DMS114 treated with DMSO at 0.1 percent for 48 hours (cell line): ENCODE results near the gene CNTFR.

Experiments
- DNase-seq: peaks from one replicate; lab custom pipeline; 2025; ENCODE audit not compliant: unreplicated experiment; lab: John Stamatoyannopoulos, UW

The CNTFR gene

DNA sequence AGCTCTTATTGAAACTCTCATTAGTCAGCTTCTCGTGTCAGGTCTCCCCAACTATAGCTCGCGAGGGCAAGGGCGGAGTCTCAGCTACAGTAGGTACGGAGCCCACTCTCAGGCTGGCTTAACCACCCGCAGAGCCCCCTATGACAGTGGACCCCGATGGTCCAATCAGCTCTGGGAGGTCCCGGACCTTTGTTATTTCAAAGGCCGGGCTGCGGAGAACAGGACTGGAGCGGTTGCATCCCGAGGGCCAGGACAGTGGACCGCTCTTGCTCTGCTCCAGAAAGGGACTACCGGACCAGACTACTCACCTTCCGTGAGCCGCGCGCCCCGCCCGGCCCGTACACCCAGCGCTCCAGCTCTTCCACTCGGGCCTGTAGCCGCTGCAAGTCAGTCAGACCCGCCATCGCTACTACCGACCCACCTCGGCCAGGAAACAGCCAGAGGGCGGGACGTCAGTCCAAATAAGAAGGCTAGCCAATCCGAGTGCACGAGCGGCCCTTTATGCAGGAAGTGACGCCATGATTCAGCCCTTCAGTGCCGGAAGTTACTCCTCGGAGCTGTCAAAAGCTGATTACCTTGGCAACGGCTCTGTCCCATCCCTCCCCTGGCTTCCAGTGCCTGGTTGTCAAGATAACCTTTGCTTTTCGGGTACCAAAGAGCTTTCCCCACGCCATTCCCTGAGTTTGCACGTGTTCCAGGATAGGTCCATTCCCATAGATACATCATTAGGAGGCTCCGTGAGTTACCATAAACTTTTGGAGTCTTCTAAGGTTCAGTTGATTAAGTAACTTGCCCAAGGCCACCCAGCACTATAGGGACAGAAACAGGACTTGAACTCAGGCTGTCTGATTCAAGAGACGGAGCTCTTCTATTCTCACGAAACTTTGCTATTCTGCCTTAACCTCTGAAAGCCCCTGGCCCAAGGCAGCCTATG lies 30.8 kb upstream of the CNTFR start, which contains the start of gene DCTN3:
DCTN3 (minus strand) TSS at position 435 of the 934 bp plus-strand sequence; CDS start at position 404, 31 bp downstream.
- peak; percentile 90 for DNase-seq

- DNase-seq, result no peak
These were observed 25.6 kb upstream of the CNTFR start for GRCh38 chr9:34615132-34615531.

DNA sequence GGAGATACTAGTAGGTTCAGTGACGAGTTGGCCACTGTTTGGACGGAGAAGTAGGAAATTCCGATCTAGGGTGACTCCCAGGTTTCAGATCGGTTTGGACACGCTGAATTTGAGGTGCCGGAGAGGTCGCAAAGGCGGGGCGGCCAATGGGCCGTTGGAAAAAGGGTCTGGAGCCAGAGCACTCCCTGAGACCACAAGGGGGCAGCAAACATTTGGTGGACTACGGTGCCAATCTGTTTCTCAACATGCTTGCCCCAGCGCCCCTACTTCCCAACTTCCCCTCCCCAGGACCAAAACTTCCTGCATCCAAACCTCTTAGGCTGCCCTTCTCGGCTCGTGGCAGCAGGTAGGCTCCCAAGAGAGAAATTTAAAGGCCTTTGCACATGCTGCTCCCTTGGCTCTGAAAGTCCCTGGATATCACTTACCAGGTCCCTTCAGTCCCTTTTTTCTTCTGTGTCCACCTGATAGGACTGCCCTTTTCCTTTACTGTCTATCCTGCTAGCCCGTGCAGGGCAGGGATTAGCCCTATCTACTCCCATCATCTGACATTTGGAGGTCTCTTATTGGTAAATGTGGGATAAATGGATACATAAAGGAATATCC lies 23.4 kb upstream of the CNTFR start:
- peak; percentile 63 for DNase-seq

DNA sequence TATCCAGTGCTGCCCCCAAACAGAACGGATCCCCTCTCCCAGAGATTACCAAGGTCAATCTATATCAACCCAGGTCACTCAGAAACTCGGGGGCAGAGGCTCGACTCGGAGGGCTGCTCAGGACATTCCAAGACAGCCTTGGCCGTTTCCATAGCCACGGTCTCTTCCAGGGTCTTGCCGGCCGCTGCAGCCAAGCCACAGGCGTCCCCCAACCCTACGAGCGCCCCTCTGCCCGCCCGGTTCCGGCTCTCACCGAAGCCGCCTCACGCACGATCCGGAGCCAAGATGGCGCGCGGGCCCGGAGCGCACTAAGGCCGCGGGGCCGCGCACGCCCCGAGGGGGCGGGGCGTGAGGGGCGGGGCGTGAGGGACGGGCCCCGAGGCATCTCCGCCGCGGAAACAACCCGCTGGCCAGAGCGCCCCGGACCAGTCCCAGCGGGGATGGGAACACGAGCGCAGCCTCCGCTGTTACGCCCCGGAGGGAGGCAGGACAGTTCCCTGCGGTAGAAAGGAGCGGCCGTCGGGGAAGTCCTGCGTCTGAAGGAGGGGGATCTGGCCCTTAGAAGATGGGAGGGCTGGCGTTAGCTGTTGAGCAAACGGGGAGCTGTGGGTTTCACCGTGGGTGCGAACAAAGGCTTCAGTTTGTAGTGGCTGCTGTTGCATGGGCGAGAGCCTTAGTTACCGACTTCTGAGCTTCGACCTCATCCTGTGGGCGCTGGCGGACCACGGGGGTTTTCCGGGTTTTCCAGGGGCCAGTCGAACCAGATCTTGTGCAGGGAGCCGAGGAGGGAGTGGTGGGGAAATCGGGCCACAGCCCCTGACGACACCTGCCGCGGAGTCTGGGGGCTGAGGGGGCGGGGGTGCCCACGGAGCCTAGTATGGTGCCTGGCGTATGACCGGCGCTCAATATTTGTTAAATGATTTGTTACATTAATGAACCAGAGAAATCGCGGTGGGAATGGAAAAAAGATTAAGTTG lies 22.6 kb upstream of the CNTFR start, which contains the start of gene RPP25L:
RPP25L (minus strand) TSS at position 287 of the 977 bp plus-strand sequence. CDS start 801 bp downstream, outside the sequence.
- peak; percentile 32 for DNase-seq

DNA sequence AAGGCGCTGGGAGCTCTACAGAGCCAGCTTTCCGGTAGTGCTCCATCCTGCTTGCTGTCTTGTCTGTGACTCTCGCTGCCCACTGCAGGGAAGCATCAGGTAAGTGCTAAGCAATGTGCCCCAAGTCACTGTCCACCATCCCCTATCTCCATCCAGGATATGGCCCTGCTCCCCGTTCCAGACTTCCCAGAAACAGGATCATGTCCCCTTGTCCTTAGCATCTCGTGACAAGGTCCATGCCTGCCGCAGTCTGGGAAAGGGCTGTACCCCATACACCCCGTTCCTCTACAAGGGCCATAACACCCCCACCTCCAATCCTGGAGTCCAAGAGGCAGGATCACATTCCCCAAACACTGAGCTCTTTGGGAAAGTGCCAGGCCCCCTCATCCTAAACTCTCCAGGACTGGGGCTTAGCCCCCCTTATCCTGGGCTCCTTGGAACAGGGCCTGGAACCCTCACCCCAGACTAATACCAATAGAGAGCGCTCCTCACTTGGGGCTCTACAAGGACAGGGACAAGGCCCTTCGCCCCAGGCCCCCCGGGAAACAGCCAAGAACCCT lies 21.8 kb upstream of the CNTFR start:
- no peak for DNase-seq

DNA sequence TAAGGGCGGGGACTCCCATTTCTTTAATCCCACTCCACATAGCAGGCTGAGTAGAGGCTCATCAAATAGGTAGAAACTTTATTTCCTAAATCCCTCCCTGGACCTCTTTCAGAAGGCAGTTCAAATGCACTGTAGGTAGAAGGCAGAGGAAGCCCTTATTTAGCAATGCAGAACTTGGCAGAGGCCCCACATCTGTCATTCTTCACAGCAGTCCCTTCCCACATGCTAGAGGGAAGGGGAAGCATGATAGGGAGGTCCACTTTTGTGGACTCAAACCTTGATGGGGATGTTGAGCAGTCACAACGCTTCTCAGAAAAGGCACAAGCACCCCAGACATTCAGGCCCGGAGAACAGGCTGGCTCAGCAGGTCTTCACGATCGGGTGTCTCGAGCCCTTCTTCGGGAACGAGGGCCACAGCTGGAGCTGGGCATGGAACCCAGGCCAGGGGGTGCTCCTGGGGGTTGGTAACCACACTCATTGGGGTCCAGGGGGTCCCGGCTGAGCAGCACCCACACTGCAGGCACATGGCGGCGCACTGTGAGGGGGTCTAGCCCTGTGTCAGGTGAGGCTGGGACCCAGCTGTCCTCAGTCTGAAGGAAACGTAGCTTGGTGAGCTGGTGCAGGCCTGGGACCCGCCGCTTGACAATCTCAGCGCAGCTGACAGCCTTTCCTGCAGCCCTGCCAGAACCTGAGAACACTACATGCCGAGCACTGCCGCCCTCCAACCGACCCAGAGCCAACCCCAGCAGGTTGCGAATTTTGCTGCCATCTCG lies 21.1 kb upstream of the CNTFR start:
- no peak for DNase-seq

GRCh38 chr9:34607331-34607730 lies 17.8 kb upstream of the CNTFR start:
- DNase-seq, result no peak

- no peak for DNase-seq
These were observed 17.4 kb upstream of the CNTFR start for GRCh38 chr9:34606905-34607304.

GRCh38 chr9:34606190-34606589 lies 16.7 kb upstream of the CNTFR start:
- DNase-seq, result no peak

GRCh38 chr9:34603610-34604231 lies 14.2 kb upstream of the CNTFR start:
- peak; percentile 43 for DNase-seq

DNA sequence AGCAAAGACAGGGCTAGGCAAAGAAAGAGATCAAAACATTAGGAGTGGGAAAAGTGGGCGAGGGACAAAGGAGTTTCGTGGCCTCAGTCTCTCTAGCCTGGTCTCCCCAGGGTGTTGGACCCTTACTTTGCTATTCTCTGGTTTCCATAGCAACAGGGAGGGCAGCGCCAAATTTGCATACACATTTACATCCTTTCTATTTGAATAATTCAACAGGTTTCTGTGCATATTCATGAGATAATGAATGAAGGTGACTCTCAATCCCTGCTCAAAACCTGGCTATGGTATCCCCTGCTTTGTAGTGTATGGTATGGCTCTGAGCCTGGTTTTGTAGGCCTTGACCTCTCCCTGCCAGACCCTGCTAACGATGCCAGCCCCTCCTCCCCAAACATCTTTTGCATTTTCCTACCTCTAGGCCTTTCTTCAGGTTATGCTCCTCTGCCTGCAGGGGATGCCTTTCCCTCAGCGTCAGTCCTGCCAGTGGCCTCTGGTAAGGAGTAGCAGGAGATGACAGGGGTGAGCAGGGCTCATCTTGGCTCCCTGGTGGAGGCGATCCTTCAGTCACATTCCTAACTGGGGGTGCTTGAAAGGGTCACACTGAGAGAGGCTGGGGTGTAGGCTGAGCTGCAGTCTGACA lies 12.5 kb upstream of the CNTFR start:
- no peak for DNase-seq

GRCh38 chr9:34600908-34601307 lies 11.4 kb upstream of the CNTFR start:
- no peak for DNase-seq

DNA sequence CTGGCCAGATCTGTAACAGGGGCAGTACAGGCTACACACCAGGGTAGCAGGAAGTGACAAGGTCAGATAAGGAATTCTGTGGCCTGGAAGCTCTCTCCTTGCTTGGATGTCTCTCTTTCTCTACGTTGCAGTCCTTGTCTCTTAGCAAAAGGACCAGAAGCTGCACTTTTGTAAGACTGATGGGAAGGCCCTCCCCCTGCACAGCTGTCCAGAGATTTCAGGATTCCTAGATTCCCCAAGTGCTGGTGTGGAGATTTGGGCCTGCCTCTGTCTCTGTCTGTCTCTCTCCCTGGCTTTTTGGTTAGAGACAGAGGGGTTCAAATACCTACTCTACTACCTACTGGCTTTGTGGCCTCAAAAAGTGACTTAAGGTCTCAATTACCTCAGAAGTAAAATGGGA lies 10.0 kb upstream of the CNTFR start:
- DNase-seq, result no peak

GRCh38 chr9:34594177-34594576 lies 4.7 kb upstream of the CNTFR start:
- no peak for DNase-seq

GRCh38 chr9:34592895-34593601 lies 3.5 kb upstream of the CNTFR start:
- DNase-seq, result no peak

GRCh38 chr9:34591917-34592866 lies 2.7 kb upstream of the CNTFR start:
- no peak for DNase-seq

- peak; percentile 51 for DNase-seq
These were observed 1.9 kb upstream of the CNTFR start for GRCh38 chr9:34591248-34591916.
